PC-9 (cell line): ENCODE results near the gene PGAP3. TPM values are rescaled to one million over a fixed set of nuclear protein-coding genes. Genes with fewer than 3 reads are reported as not detected.

Experiments
- BruUV-seq: library from RNA; stranded (reverse); fragments of 400-500 nt; replicated peaks from 2 replicates; lab custom pipeline; 2021; lab: Mats Ljungman, UMichigan
- CTCF ChIA-PET: fragments of 300-600 bp; sonication (Branson Sonifier 250); formaldehyde crosslinking; loops from one replicate; lab custom pipeline; 2022; ENCODE audit warnings: antibody characterized with exemption; lab: Charles Lee
- POLR2A ChIA-PET: fragments of 300-600 bp; sonication (Branson Sonifier 250); formaldehyde crosslinking; loops from one replicate; lab custom pipeline; 2022; ENCODE audit warnings: antibody characterized with exemption; ENCODE audit not compliant: unreplicated experiment; lab: Charles Lee
- DNase-seq, 2 experiments: peaks; one replicate each; pipeline versions ENCODE4 v3.0.0 to v3.0.0-alpha.2; 2015 to 2022; ENCODE audit warnings: mixed read lengths in 1 of 2
- H2AFZ ChIP-seq: fragments of 200-600 bp; sonication (generic); 2 replicates; pipeline ENCODE4 v1.8.1; 2017; ENCODE audit warnings: antibody characterized with exemption
- H3F3A ChIP-seq: fragments of 200-600 bp; sonication (generic); 2 replicates; pipeline ENCODE4 v1.8.1; 2017; ENCODE audit warnings: antibody characterized with exemption, mild to moderate bottlenecking, low read depth; ENCODE audit not compliant: insufficient read depth
- H3K27ac ChIP-seq: fragments of 200-600 bp; sonication (generic); 2 replicates; pipeline ENCODE4 v1.6.1; 2016; ENCODE audit warnings: mixed run types
- H3K27me3 ChIP-seq: fragments of 200-600 bp; sonication (generic); 2 replicates; pipeline ENCODE4 v1.6.1; 2016; ENCODE audit warnings: low read depth, mixed run types; ENCODE audit not compliant: insufficient read depth
- H3K36me3 ChIP-seq: fragments of 200-600 bp; sonication (generic); 2 replicates; pipeline ENCODE4 v1.6.1; 2016; ENCODE audit warnings: low read depth, mixed run types
- H3K4me1 ChIP-seq: fragments of 200-600 bp; sonication (generic); replicated peaks from 2 replicates; pipeline ENCODE4 v1.6.1; 2016; ENCODE audit warnings: mixed run types; ENCODE audit not compliant: insufficient read depth
- H3K4me2 ChIP-seq: fragments of 200-600 bp; sonication (generic); 2 replicates; pipeline ENCODE4 v1.6.1; 2017; ENCODE audit warnings: mixed run types
- H3K4me3 ChIP-seq: fragments of 200-600 bp; sonication (generic); 2 replicates; pipeline ENCODE4 v1.6.1; 2016; ENCODE audit warnings: mixed run types
- H3K79me2 ChIP-seq: fragments of 200-600 bp; sonication (generic); 2 replicates; pipeline ENCODE4 v1.6.1; 2017; ENCODE audit warnings: low read depth, mixed run types
- H3K9me2 ChIP-seq: fragments of 200-600 bp; sonication (generic); 2 replicates; pipeline ENCODE4 v1.8.1; 2017; ENCODE audit warnings: mild to moderate bottlenecking; ENCODE audit not compliant: insufficient read depth
- H3K9me3 ChIP-seq: fragments of 200-600 bp; sonication (generic); 2 replicates; pipeline ENCODE4 v1.8.1; 2016; ENCODE audit warnings: low read depth; ENCODE audit not compliant: insufficient read depth
- H4K20me1 ChIP-seq: fragments of 200-600 bp; sonication (generic); 2 replicates; pipeline ENCODE4 v1.8.1; 2017; ENCODE audit not compliant: insufficient read depth
- CTCF ChIP-seq: fragments of 200-600 bp; sonication (generic); conservative IDR thresholded peaks from 2 replicates; pipeline ENCODE4 v1.6.1; 2017; ENCODE audit warnings: mixed run types, antibody characterized with exemption, mild to moderate bottlenecking, moderate library complexity
- EZH2 ChIP-seq: fragments of 200-600 bp; sonication (generic); IDR thresholded peaks from 2 replicates; pipeline ENCODE4 v1.8.0; 2017; ENCODE audit warnings: antibody characterized with exemption, low read depth
- intact Hi-C: fragments of 100-400 bp; cut with micrococcal nuclease; formaldehyde crosslinking; loops from one replicate; pipeline ENCODE4 v1.10.0; 2022; ENCODE audit not compliant: unreplicated experiment
- total RNA-seq: library from RNA; stranded (reverse); gene quantifications from 2 replicates; pipeline ENCODE4 v1.2.3, GENCODE V29; 2021

PGAP3 gene
- total RNA-seq, 1 experiment from 2014 or later = 15.0 TPM

- Histone ChIP-seq H3K4me1 (peaks cover 27% of the 10 kb centered on the region), H3K4me3 (no peak overlapping the region), H3K79me2 (peaks cover 20% of the 10 kb centered on the region), H3K4me2 (no peak overlapping the region), H4K20me1 (peaks cover 4% of the 10 kb centered on the region; the same call in 1 of the 2 replicates), H3K9me2 (no peaks in the 10 kb centered on the region), H3K9me3 (no peaks in the 10 kb centered on the region), H2AFZ (no peak overlapping the region), H3F3A (peaks cover 10% of the 10 kb centered on the region; the same call in 1 of the 2 replicates), H3K27ac (no peak overlapping the region), H3K27me3 (no peaks in the 10 kb centered on the region), H3K36me3 (no peaks in the 10 kb centered on the region)
- ChIA-PET CTCF (interaction anchor here (0.5 kb wide), 1 partner anchor 23 kb away, joined by 3 read pairs; no protein-coding TSS in a partner anchor), POLR2A (no interaction called here)
- intact Hi-C loops = loop anchor here (5.0 kb wide), 1 partner anchor 42 kb away; no protein-coding TSS in a partner anchor
- BruUV-seq = no TSS peak
- TF ChIP-seq EZH2 (no peak), CTCF (no peak)
- DNase-seq = no peak
Observed at GRCh38 chr17:39709998-39710964, 22.4 kb upstream of the PGAP3 start.

GRCh38 chr17:39709319-39709997 lies 21.6 kb upstream of the PGAP3 start:
- H4K20me1 ChIP-seq = peaks cover 4% of the 10 kb centered on the region; the same call in 1 of the 2 replicates
- TF ChIP-seq CTCF (no peak), EZH2 (no peak)
- intact Hi-C loops = loop anchor here (5.0 kb wide), 1 partner anchor 43 kb away; no protein-coding TSS in a partner anchor
- no peaks in the 10 kb centered on the region for H3K9me2 ChIP-seq
- H3K27me3 ChIP-seq = no peaks in the 10 kb centered on the region
- ChIA-PET CTCF (no interaction called here), POLR2A (no interaction called here)
- no TSS peak for BruUV-seq
- peaks cover 28% of the 10 kb centered on the region for H3K79me2 ChIP-seq
- no peaks in the 10 kb centered on the region for H3K9me3 ChIP-seq
- H3F3A ChIP-seq = peaks cover 13% of the 10 kb centered on the region; the same call in 1 of the 2 replicates
- H2AFZ ChIP-seq = no peak overlapping the region
- H3K4me1 ChIP-seq = peaks cover 35% of the 10 kb centered on the region
- no peak overlapping the region for H3K4me3 ChIP-seq
- no peak overlapping the region for H3K27ac ChIP-seq
- DNase-seq = no peak
- H3K4me2 ChIP-seq = no peak overlapping the region
- H3K36me3 ChIP-seq = no peaks in the 10 kb centered on the region

- H4K20me1 ChIP-seq = peaks cover 4% of the 10 kb centered on the region; the same call in 1 of the 2 replicates
- POLR2A ChIA-PET = no interaction called here
- H3K79me2 ChIP-seq = peaks cover 51% of the 10 kb centered on the region
- peak; percentile 26 to 40 for DNase-seq
- H3K4me1 ChIP-seq = peaks cover 60% of the 10 kb centered on the region
- H3K4me3 ChIP-seq = no peak overlapping the region
- H3K27ac ChIP-seq = peak overlapping the region; percentile 68
- BruUV-seq = no TSS peak
- H2AFZ ChIP-seq = no peak overlapping the region
- H3K27me3 ChIP-seq = no peaks in the 10 kb centered on the region
- H3F3A ChIP-seq = peaks cover 37% of the 10 kb centered on the region
- no peaks in the 10 kb centered on the region for H3K36me3 ChIP-seq
- TF ChIP-seq CTCF (no peak), EZH2 (no peak)
- intact Hi-C loops = loop anchor here (5.0 kb wide), 1 partner anchor 45 kb away; no protein-coding TSS in a partner anchor
- H3K4me2 ChIP-seq = peak overlapping the region; percentile 73
- no peaks in the 10 kb centered on the region for H3K9me3 ChIP-seq
- CTCF ChIA-PET = no interaction called here
- no peaks in the 10 kb centered on the region for H3K9me2 ChIP-seq
Observed at GRCh38 chr17:39706921-39707337, 19.1 kb upstream of the PGAP3 start.
